Brain microvascular endothelial cell (primary cell): Measurements from ENCODE around the gene SYTL2.
"Not testable (repeated sequence)": the region's sequence is repeated elsewhere in the genome, so short reads cannot be mapped to it uniquely, and the experiment has no call there.

ENCODE experiments used
- DNase-seq: peaks from one replicate; pipeline ENCODE4 v3.0.0-alpha.2; 2020
- H3K27ac ChIP-seq: fragments of 250-450 bp; sonication (Bioruptor Pico); 2 replicates; pipeline ENCODE4 v1.5.1; 2020; ENCODE audit warnings: mild to moderate bottlenecking, moderate library complexity
- H3K27me3 ChIP-seq: fragments of 250-450 bp; sonication (Bioruptor Pico); replicated peaks from 2 replicates; pipeline ENCODE4 v1.5.1; 2020; ENCODE audit warnings: mild to moderate bottlenecking
- H3K36me3 ChIP-seq: fragments of 250-450 bp; sonication (Bioruptor Pico); replicated peaks from 2 replicates; pipeline ENCODE4 v1.5.1; 2020; ENCODE audit warnings: mild to moderate bottlenecking
- H3K4me3 ChIP-seq: 2 replicates; pipeline ENCODE4 v1.5.1; 2011; ENCODE audit warnings: low read depth, mild to moderate bottlenecking, control low read depth, low read length, moderate library complexity
- in situ Hi-C: cut with HindIII; loops from 2 replicates; pipeline ENCODE4 v1.10.0; 2017; ENCODE audit warnings: low sequenced_read_pairs, low pct_ligation_motif_present
- TF ChIP-seq, protein P1 (sequence below): IDR thresholded peaks from 2 replicates; pipeline ENCODE4 v1.5.1; 2011; ENCODE audit warnings: low read depth, mild to moderate bottlenecking, moderate library complexity, low read length, control low read depth, inconsistent platforms; ENCODE audit errors: missing control alignments

Gene SYTL2

DNA sequence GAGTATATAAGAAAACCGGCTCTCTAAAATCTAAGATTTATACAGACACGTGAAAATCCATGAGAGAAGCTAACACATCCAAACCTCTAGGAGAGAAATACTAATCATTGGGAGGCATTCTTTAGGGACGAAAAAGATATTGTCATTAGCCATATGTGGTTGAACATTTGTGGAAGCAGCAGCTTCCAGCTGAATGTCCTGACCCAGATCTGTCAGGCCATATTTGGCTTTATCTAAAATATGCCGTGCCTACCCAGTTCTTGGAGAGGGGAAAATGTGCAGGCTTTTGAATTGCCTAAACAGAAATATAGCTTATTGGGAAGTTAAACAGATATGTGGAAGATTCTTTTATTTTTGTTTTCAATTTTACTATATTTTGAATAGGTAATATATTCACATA, 131.4 kb downstream of the SYTL2 start:
- Histone ChIP-seq H3K36me3 (no peaks in the 10 kb centered on the region), H3K4me3 (no peak overlapping the region), H3K27ac (no peak overlapping the region), H3K27me3 (no peaks in the 10 kb centered on the region)
- TF ChIP-seq, protein P1, sequence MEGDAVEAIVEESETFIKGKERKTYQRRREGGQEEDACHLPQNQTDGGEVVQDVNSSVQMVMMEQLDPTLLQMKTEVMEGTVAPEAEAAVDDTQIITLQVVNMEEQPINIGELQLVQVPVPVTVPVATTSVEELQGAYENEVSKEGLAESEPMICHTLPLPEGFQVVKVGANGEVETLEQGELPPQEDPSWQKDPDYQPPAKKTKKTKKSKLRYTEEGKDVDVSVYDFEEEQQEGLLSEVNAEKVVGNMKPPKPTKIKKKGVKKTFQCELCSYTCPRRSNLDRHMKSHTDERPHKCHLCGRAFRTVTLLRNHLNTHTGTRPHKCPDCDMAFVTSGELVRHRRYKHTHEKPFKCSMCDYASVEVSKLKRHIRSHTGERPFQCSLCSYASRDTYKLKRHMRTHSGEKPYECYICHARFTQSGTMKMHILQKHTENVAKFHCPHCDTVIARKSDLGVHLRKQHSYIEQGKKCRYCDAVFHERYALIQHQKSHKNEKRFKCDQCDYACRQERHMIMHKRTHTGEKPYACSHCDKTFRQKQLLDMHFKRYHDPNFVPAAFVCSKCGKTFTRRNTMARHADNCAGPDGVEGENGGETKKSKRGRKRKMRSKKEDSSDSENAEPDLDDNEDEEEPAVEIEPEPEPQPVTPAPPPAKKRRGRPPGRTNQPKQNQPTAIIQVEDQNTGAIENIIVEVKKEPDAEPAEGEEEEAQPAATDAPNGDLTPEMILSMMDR = no peak
- no peak for DNase-seq
- in situ Hi-C loops = no loop called here

DNA sequence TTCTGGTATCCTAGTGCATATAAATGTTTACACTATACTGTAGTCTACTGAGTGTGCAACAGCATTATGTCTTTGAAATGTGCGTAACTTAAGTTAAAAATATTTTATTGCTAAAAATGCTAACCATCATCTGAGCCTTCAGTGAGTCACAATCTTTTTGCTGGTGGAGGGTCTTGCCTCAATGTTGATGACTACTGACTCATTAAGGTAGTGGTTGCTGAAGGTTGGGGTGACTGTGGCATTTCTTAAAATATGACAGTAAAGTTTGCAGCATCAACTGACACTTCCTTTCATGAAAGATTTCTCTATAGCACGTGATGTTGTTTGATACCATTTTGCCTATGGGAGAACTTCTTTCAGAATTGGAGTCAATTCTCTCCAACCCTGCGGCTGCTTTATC, 137.5 kb downstream of the SYTL2 start:
- Histone ChIP-seq H3K4me3 (no peak overlapping the region), H3K27ac (no peak overlapping the region), H3K36me3 (no peaks in the 10 kb centered on the region), H3K27me3 (no peaks in the 10 kb centered on the region)
- TF ChIP-seq, protein P1 = no peak
- in situ Hi-C loops = no loop called here
- no peak for DNase-seq

DNA sequence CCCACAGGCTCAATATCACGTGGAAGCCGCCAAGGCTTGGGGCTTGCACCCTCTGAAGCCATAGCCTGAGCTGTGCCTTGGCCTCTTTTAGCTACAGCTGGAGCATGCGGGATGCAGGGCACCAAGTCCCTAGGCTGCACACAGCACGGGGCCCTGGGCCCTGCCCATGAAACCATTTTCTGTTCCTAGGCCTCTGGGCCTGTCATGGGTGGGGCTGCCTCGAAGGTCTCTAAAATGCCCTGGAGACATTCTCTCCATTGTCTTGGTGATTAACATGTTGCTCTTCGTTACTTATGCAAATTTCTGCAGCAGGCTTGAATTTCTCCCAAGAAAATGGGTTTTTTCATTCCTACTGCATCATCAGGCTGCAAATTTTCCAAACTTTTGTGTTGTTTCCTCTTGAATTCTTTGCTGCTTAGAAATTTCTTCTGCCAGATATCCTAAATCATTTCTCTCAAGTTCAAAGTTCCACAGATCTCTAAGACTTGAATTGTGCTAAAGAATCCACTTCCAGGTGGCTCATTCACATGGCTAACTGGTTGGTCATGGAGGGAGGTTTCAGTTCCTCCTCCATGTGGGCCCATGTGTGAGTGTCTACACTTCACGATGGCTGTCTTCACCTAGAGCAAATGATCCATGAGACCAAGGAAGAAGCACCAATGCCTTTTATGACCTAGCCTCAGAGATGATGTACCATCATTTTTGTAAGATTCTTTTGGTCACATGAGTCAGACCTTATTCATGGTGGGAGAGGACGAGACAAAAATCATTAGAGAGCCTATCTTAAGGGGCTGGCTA, 138.6 kb downstream of the SYTL2 start:
- in situ Hi-C loops = no loop called here
- Histone ChIP-seq H3K4me3 (no peak overlapping the region), H3K27ac (no peak overlapping the region), H3K27me3 (no peaks in the 10 kb centered on the region), H3K36me3 (no peaks in the 10 kb centered on the region)
- no peak for DNase-seq
- TF ChIP-seq, protein P1 = no peak

DNA sequence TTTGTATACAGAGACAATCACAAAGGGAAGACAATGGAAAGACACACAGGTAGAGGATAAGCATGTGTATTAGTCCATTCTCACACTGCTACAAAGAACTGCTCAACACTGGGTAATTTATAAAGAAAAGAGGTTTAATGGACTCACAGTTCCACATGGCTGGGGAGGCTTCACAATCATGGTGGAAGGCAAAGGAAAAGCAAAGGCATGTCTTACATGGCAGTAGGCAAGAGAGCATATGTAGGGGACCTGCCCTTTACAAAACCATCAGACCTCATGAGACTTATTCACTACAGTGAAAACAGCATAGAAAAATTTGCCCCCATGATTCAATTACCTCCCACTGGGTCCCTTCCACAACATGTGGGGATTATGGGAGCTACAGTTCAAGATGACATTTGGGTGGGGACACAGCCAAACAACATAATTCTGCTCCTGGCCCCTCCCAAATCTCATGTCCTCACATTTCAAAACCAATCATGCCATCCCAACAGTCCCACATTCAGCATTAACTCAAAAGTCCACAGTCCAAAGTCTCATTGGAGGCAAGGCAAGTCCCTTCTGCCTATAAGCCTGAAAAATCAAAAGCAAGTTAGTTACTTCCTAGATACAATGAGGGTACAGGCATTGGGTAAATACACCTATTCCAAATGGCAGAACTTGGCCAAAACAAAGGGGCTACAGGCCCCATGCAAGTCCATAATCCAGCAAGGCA, 139.8 kb downstream of the SYTL2 start:
- H3K36me3 ChIP-seq, DNase-seq, in situ Hi-C loops, H3K27me3 ChIP-seq, H3K4me3 ChIP-seq, H3K27ac ChIP-seq: not testable (repeated sequence)

DNA sequence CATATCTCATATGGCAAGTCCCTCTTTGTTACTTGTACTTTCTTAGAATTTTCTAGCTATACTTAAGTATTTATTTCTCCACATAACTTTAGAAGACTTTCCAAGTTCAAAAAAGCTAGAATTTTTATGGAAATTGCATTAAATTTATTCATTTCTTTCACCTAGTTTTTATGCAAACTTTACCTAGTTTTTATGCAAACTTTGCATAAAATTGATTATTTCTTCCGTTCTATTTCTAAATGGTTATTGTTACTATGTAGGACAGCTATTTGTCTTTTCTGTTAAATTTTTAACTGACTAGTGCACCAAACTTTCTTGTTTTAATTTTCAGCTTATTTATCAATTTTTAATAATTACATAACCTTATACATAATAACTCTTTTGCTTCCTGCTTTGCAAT, 142.8 kb downstream of the SYTL2 start:
- Histone ChIP-seq H3K27ac (no peak overlapping the region), H3K27me3 (no peaks in the 10 kb centered on the region), H3K36me3 (no peaks in the 10 kb centered on the region), H3K4me3 (no peak overlapping the region)
- no peak for DNase-seq
- TF ChIP-seq, protein P1 = no peak
- in situ Hi-C loops = no loop called here

DNA sequence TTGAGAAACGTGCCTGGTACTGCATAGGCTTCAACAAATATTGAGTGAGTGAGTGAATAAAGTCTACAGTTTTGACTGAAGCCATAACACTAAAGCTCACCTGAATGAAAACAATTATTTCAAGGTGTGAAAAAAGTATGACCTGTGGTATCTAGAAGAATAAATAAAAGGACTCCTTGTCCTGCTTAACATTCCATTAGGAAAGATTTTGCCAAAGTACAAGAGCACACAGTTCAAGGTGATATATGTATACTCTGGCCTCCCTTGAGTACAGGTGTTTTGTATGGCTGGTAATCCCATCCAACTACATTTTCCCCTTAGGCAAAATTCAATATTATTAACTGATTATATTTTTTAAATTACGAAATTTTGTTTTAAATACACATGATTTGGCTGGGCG, 144.3 kb downstream of the SYTL2 start:
- Histone ChIP-seq H3K27ac (no peak overlapping the region), H3K4me3 (no peak overlapping the region), H3K27me3 (no peaks in the 10 kb centered on the region), H3K36me3 (no peaks in the 10 kb centered on the region)
- no peak for DNase-seq
- in situ Hi-C loops = no loop called here
- TF ChIP-seq, protein P1 = no peak
